HL-60 (cell line): ENCODE results near the gene BBS9.

Experiments
- DNase-seq, 2 experiments: peaks; one replicate each; pipeline ENCODE4 v3.0.0-alpha.2; 2010 to 2020; ENCODE audit warnings: low read depth in 1 of 2, low spot score in 1 of 2
- H3K27ac ChIP-seq: fragments of 250-450 bp; sonication (Bioruptor Pico); replicated peaks from 2 replicates; pipeline ENCODE4 v1.5.1; 2020; ENCODE audit warnings: mild to moderate bottlenecking, moderate library complexity
- H3K27me3 ChIP-seq: fragments of 250-450 bp; sonication (Bioruptor Pico); 2 replicates; pipeline ENCODE4 v1.5.1; 2021; ENCODE audit warnings: mild to moderate bottlenecking, moderate library complexity; ENCODE audit not compliant: insufficient read depth, poor library complexity, severe bottlenecking
- H3K4me3 ChIP-seq: replicated peaks from 2 replicates; pipeline ENCODE4 v1.5.1; 2011; ENCODE audit warnings: mild to moderate bottlenecking, control low read depth, low read length; ENCODE audit not compliant: insufficient read depth
- GABPA ChIP-seq: IDR thresholded peaks from 2 replicates; pipeline ENCODE4 v1.6.1; 2012; ENCODE audit warnings: low read depth
- POLR2AphosphoS5 ChIP-seq: IDR thresholded peaks from 2 replicates; pipeline ENCODE4 v1.6.1; 2012; ENCODE audit warnings: low read depth
- SPI1 ChIP-seq: IDR thresholded peaks from 2 replicates; pipeline ENCODE4 v1.6.1; 2012; ENCODE audit warnings: low read depth, mild to moderate bottlenecking, borderline replicate concordance
- TF ChIP-seq, protein P1 (sequence below): IDR thresholded peaks from 2 replicates; pipeline ENCODE4 v1.6.1; 2012; ENCODE audit warnings: low read depth; ENCODE audit not compliant: insufficient replicate concordance
- TF ChIP-seq, protein P2 (sequence below): IDR thresholded peaks from one replicate; pipeline ENCODE4 v1.5.1; 2011; ENCODE audit warnings: low read length, control low read depth, inconsistent platforms; ENCODE audit not compliant: insufficient read depth

BBS9 gene

DNA sequence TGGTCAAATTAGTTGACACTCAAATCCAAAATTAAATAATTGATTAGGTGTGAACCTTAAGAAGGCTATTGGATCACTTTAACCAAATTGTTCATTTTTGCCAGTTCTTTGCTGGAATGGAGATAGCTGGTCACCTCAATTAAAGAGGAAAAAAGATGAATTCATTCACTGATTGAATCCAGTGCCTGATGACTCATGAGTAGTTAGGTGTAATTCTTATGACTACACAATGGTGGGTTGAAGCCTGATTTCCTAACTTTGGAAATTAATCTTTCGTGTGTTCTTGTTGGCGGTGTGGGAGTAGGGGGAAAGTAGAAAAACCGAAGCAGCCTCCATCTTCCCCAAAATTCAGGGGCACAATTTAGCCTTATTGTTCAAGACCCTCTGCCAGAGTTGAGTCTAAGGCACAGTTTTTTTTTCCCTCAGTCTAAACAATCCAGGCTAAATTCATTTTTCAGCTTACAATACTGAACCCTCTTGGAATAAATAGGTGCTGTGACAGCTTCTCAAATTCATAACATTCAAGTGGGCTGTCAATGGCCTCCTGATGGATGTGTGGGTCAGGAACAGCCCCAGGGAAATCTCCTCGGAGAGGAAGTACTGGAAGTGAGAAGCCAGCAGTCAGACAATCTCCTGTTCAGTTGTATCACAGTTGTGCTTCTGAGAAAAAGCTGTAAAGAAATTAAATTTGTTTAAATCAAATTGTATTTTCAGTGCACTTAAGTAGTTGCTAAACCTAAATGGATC is 356.6 kb downstream of the BBS9 start:
- no peak overlapping the region for H3K27ac ChIP-seq
- H3K4me3 ChIP-seq: no peak overlapping the region
- no peak for DNase-seq
- TF ChIP-seq, protein P1, sequence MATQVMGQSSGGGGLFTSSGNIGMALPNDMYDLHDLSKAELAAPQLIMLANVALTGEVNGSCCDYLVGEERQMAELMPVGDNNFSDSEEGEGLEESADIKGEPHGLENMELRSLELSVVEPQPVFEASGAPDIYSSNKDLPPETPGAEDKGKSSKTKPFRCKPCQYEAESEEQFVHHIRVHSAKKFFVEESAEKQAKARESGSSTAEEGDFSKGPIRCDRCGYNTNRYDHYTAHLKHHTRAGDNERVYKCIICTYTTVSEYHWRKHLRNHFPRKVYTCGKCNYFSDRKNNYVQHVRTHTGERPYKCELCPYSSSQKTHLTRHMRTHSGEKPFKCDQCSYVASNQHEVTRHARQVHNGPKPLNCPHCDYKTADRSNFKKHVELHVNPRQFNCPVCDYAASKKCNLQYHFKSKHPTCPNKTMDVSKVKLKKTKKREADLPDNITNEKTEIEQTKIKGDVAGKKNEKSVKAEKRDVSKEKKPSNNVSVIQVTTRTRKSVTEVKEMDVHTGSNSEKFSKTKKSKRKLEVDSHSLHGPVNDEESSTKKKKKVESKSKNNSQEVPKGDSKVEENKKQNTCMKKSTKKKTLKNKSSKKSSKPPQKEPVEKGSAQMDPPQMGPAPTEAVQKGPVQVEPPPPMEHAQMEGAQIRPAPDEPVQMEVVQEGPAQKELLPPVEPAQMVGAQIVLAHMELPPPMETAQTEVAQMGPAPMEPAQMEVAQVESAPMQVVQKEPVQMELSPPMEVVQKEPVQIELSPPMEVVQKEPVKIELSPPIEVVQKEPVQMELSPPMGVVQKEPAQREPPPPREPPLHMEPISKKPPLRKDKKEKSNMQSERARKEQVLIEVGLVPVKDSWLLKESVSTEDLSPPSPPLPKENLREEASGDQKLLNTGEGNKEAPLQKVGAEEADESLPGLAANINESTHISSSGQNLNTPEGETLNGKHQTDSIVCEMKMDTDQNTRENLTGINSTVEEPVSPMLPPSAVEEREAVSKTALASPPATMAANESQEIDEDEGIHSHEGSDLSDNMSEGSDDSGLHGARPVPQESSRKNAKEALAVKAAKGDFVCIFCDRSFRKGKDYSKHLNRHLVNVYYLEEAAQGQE: no peak
- TF ChIP-seq, protein P2, sequence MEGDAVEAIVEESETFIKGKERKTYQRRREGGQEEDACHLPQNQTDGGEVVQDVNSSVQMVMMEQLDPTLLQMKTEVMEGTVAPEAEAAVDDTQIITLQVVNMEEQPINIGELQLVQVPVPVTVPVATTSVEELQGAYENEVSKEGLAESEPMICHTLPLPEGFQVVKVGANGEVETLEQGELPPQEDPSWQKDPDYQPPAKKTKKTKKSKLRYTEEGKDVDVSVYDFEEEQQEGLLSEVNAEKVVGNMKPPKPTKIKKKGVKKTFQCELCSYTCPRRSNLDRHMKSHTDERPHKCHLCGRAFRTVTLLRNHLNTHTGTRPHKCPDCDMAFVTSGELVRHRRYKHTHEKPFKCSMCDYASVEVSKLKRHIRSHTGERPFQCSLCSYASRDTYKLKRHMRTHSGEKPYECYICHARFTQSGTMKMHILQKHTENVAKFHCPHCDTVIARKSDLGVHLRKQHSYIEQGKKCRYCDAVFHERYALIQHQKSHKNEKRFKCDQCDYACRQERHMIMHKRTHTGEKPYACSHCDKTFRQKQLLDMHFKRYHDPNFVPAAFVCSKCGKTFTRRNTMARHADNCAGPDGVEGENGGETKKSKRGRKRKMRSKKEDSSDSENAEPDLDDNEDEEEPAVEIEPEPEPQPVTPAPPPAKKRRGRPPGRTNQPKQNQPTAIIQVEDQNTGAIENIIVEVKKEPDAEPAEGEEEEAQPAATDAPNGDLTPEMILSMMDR: no peak
- TF ChIP-seq GABPA (no peak), SPI1 (no peak), POLR2AphosphoS5 (no peak)
- H3K27me3 ChIP-seq: no peaks in the 10 kb centered on the region

DNA sequence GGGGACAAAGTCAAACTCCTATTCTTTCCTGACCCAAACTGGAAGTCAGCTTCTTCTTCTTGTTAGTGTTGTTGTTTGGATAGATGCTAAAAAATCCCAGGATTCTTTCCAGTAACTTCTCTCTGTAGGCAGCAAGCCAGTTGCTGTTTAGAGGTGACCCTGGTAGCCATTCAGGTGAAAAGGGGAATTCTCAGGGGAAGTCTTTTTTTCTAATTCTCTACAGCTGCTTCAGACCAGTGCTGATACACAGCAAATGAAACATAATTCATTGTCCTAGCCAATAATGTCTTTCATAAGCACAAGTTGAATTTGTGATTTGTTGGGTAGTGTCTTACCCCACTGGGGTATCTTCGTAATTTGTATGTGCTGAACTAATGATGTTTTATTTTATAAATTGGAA is 357.3 kb downstream of the BBS9 start:
- DNase-seq: no peak
- TF ChIP-seq GABPA: no peak
- H3K27me3 ChIP-seq: no peaks in the 10 kb centered on the region

DNA sequence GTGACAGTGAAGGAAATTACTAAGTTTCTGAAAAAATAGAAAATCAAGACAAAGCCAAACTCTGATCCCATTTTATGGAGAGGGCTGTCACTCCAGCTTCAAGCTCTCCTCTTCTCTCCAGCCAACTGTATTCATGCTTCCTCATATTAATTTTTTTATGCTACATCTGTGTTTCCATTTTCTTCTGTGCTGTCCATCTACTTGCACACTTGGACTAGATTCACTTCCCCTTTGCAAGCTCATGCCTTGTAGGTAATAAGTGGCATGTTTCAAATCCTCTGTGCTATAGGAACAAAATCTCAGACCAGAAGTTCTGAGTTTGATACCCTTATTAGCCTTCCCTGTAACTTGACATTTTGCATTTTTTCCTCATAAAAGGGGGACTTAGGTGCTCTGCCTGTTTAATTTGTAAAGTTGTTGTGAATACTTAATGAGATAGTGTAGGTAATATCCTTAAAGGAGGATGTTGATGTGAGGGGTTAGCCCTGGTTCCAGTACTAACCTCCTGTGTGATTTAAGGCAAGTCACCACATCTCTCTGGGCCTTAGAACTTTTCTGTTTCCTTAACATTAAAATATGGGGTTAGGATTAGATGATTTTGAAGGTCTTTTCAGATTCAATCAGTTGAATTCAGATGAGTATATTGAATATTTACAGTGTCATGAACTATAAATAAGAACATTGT is 358.8 kb downstream of the BBS9 start:
- no peak overlapping the region for H3K27ac ChIP-seq
- H3K4me3 ChIP-seq: no peak overlapping the region
- DNase-seq: no peak
- no peaks in the 10 kb centered on the region for H3K27me3 ChIP-seq
- TF ChIP-seq SPI1 (peak; percentile 53), GABPA (no peak)

More for the DNA sequence above, 357.3 kb downstream of the BBS9 start:
- Histone ChIP-seq H3K27ac (no peak overlapping the region), H3K4me3 (no peak overlapping the region)

DNA sequence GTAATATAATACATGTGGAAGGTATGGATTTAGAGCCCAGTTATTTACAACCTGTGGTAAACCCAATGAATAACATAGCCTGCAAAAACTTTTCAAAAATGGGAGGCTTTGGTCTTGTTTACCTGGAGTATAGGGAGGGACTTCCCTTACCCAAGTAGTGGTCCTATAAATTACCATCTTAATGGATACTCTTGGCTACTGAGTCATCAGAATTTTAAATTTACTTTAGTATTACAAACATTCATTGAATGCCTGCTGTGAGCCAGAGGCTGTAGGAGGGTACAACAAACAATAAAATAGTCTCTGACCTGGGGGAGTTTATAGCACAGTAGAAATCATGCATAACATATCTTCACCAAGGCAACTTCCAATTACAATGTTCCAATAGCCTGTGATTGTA is 365.1 kb downstream of the BBS9 start:
- Histone ChIP-seq H3K27ac (no peak overlapping the region), H3K27me3 (peaks cover 2% of the 10 kb centered on the region), H3K4me3 (no peak overlapping the region)
- DNase-seq: no peak
- TF ChIP-seq SPI1: no peak
- TF ChIP-seq POLR2AphosphoS5: no peak

DNA sequence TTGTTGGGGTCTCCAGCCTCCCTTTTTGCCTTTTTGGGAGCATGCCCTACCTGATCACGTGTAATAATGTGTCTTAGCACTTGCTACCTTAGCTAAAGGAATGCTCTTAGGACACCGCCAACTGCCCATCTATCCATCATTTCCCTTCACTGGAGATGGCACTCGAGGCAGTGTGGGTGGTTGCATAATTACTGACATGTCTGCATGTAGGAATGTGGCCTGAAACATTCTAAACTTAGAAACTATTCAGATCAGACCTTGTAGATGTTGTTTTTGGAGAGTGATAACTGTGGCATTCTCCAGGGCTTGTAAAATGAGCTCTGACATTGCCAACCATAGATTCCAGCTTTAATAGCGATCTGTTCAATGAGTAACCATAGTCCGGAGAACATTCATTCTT is 365.8 kb downstream of the BBS9 start:
- Histone ChIP-seq H3K4me3 (no peak overlapping the region), H3K27ac (no peak overlapping the region), H3K27me3 (peaks cover 2% of the 10 kb centered on the region)
- TF ChIP-seq, protein P2: no peak
- TF ChIP-seq SPI1 (no peak), GABPA (no peak), POLR2AphosphoS5 (no peak)
- TF ChIP-seq, protein P1: no peak
- no peak for DNase-seq
